Body of pancreas (tissue), 4 donors: ENCODE data around the gene KRT79. TPM values are rescaled to one million over a fixed set of nuclear protein-coding genes. Genes with fewer than 3 reads are reported as not detected.

Experiments used
- ATAC-seq: fragments of 150-250 bp; one replicate; pipeline ENCODE4 v1.9.1; 2016
- DNase-seq, 4 donors: peaks; one replicate each; pipeline ENCODE4 v3.0.0-alpha.2; 2019
- H3K27ac ChIP-seq, 4 donors: fragments of 200-600 bp; sonication (generic); 1 replicate in 3 of 4; 2 replicates in 1 of 4; pipeline versions ENCODE4 v1.5.1 to v1.6.1; 2016 to 2019; ENCODE audit warnings: mild to moderate bottlenecking in 1 of 4, mixed read lengths in 1 of 4, moderate library complexity in 1 of 4
- H3K27me3 ChIP-seq, 2 donors: fragments of 200-600 bp; sonication (generic); one replicate each; pipeline ENCODE4 v1.6.0; 2016; ENCODE audit warnings: mild to moderate bottlenecking in 1 of 2
- H3K36me3 ChIP-seq, 2 donors: fragments of 200-600 bp; sonication (generic); replicated peaks in 1 of 2; 2 replicates each; pipeline ENCODE4 v1.5.1; 2016; ENCODE audit warnings: low read depth in 2 of 2; ENCODE audit not compliant: insufficient read depth in 1 of 2
- H3K4me1 ChIP-seq: fragments of 200-600 bp; sonication (generic); one replicate; pipeline ENCODE4 v1.6.0; 2016
- H3K4me3 ChIP-seq, 2 donors: fragments of 200-600 bp; sonication (generic); 1 replicate in 1 of 2; 2 replicates in 1 of 2; pipeline ENCODE4 v1.5.1; 2016 to 2019
- H3K9me3 ChIP-seq, 3 donors: fragments of 200-600 bp; sonication (generic); 1 replicate in 2 of 3; 2 replicates in 1 of 3; pipeline ENCODE4 v1.5.1; 2016
- CTCF ChIP-seq, 7 experiments: fragments of 450-650 bp in 4 of 7; fragments of 200-600 bp in 3 of 7; sonication (generic) in 3 of 7; IDR thresholded peaks; one replicate each; pipeline ENCODE4 v1.5.1; 2016 to 2019; ENCODE audit warnings: antibody characterized with exemption in 7 of 7
- POLR2A ChIP-seq, 3 donors: fragments of 450-650 bp; IDR thresholded peaks; one replicate each; pipeline ENCODE4 v1.6.1; 2016; ENCODE audit warnings: antibody characterized with exemption in 3 of 3, mild to moderate bottlenecking in 2 of 3
- WGBS, 2 donors: methylation state at CpG; one replicate each; pipeline ENCODE4 v1.1.5; 2017; 5-methylcytosine and 5-hydroxymethylcytosine counted together
- intact Hi-C: fragments of 100-400 bp; cut with DNase I; formaldehyde crosslinking; loops from one replicate; pipeline ENCODE4 v1.15.1; 2023
- small RNA-seq: library from RNA; depleted of rRNA; stranded (forward); fragments of <200 nt; gene quantifications from one replicate; pipeline ENCODE3, GENCODE V24; 2016
- total RNA-seq, 2 donors: library from RNA; depleted of rRNA; stranded (reverse); fragments of >200 nt; gene quantifications; one replicate each; pipeline ENCODE4 v1.1.0, GENCODE V29; 2016

The KRT79 gene
- total RNA-seq, 2 donors from 2014 or later: not detected

GRCh38 chr12:52772772-52773171 is 61.3 kb downstream of the KRT79 start:
- WGBS, 2 donors: 74 to 87% methylated on average over 3 of the region's 3 CpGs

GRCh38 chr12:52772188-52772587 is 61.9 kb downstream of the KRT79 start:
- intact Hi-C loops: no loop called here
- Histone ChIP-seq H3K4me3 (no peak overlapping the region), H3K27ac (no peak overlapping the region), H3K27me3 (no peaks in the 10 kb centered on the region), H3K4me1 (no peaks in the 10 kb centered on the region), H3K36me3 (no peaks in the 10 kb centered on the region), H3K9me3 (no peaks in the 10 kb centered on the region)
- TF ChIP-seq POLR2A (IDR thresholded peaks at IDR 0.05): no peak
- TF ChIP-seq CTCF (IDR thresholded peaks at IDR 0.05): no peak
- no peak for DNase-seq
- 73% methylated on average over 3 to 4 of the region's 4 CpGs for WGBS, 2 donors
- ATAC-seq: no peak

More at GRCh38 chr12:52772772-52773171, 61.3 kb downstream of the KRT79 start:
- TF ChIP-seq CTCF (IDR thresholded peaks at IDR 0.05) (no peak), POLR2A (IDR thresholded peaks at IDR 0.05) (no peak)
- H3K27me3 ChIP-seq: no peaks in the 10 kb centered on the region
- DNase-seq: no peak
- H3K4me1 ChIP-seq: no peaks in the 10 kb centered on the region
- H3K4me3 ChIP-seq: no peak overlapping the region
- H3K27ac ChIP-seq: no peak overlapping the region
- ATAC-seq: no peak
- H3K9me3 ChIP-seq: no peaks in the 10 kb centered on the region
- no peaks in the 10 kb centered on the region for H3K36me3 ChIP-seq
- intact Hi-C loops: no loop called here

GRCh38 chr12:52771505-52771904 is 62.6 kb downstream of the KRT79 start:
- H3K36me3 ChIP-seq: no peaks in the 10 kb centered on the region
- WGBS, 2 donors: 49 to 60% methylated on average over 4 of the region's 4 CpGs
- no peaks in the 10 kb centered on the region for H3K9me3 ChIP-seq
- H3K4me1 ChIP-seq: no peaks in the 10 kb centered on the region
- H3K27ac ChIP-seq: no peak overlapping the region
- TF ChIP-seq CTCF (IDR thresholded peaks at IDR 0.05): no peak
- TF ChIP-seq POLR2A (IDR thresholded peaks at IDR 0.05): no peak
- DNase-seq: no peak
- ATAC-seq: no peak
- H3K27me3 ChIP-seq: no peaks in the 10 kb centered on the region
- no peak overlapping the region for H3K4me3 ChIP-seq
- intact Hi-C loops: no loop called here

Small RNA genes lying within 50 kb of the gene (small RNA-seq; reads per million reads assigned to genes)
- not detected for gene AC107016.2

Other genes with a start within 250 kb of the KRT79 start
- not detected for gene KRT72, start 232.8 kb downstream of the KRT79 start, total RNA-seq
- gene KRT73, start 215.8 kb downstream of the KRT79 start, total RNA-seq: 1 to 10 TPM in 1 of 2 donors, not detected in 1; 1.3 TPM
- not detected for gene KRT2, start 182.1 kb downstream of the KRT79 start, total RNA-seq
- not detected for gene KRT1, start 153.9 kb downstream of the KRT79 start, total RNA-seq
- not detected for gene KRT77, start 130.8 kb downstream of the KRT79 start, total RNA-seq
- not detected for gene KRT76, start 57.0 kb downstream of the KRT79 start, total RNA-seq
- gene KRT3, start 38.2 kb downstream of the KRT79 start, total RNA-seq: not detected
- under 1 TPM in 1 of 2 donors, not detected in 1; 0.52 TPM for gene KRT4, start 20.2 kb downstream of the KRT79 start, total RNA-seq
- gene KRT78, start 14.7 kb upstream of the KRT79 start, total RNA-seq: not detected
- 100 to 1,000 TPM; 394 to 455 TPM for gene KRT8, start 70.8 kb upstream of the KRT79 start, total RNA-seq
- gene KRT18, start 114.8 kb upstream of the KRT79 start, total RNA-seq: 100 to 1,000 TPM; 542 to 573 TPM
- 100 to 1,000 TPM; 326 to 389 TPM for gene EIF4B, start 172.1 kb upstream of the KRT79 start, total RNA-seq
- 100 to 1,000 TPM in 1 of 2 donors, 10 to 100 TPM in 1; 75.5 to 113 TPM for gene TNS2, start 215.8 kb upstream of the KRT79 start, total RNA-seq
- 10 to 100 TPM; 35.3 to 59.3 TPM for gene SPRYD3, start 245.1 kb upstream of the KRT79 start, total RNA-seq